K562 (cell line): ENCODE data around the gene CASKIN1. TPM values are rescaled to one million over a fixed set of nuclear protein-coding genes. Genes with fewer than 3 reads are reported as not detected.
A peak's percentile ranks its signal among the peaks of the same experiment; 100 is the strongest.

Source experiments
- CHCHD3 ChIP-seq: fragments of 250-450 bp; sonication (Bioruptor Pico); IDR thresholded peaks from 2 replicates; pipeline ENCODE4 v2.1.2; 2022; ENCODE audit warnings: mild to moderate bottlenecking
- CREB1 ChIP-seq, 2 experiments: sonication (generic) in 1 of 2; formaldehyde crosslinking in 1 of 2; IDR thresholded peaks; 2 replicates each; pipeline versions ENCODE4 v1.6.1 to v1.8.0; 2012 to 2022; ENCODE audit warnings: inconsistent platforms in 1 of 2, mild to moderate bottlenecking in 1 of 2, missing genetic modification reagents in 1 of 2, moderate library complexity in 1 of 2
- DIDO1 ChIP-seq: fragments of 450-650 bp; IDR thresholded peaks from 2 replicates; pipeline ENCODE4 v1.6.1; 2016; ENCODE audit warnings: low read depth, missing biosample characterization, missing genetic modification characterization
- E2F4 ChIP-seq: sonication (generic); formaldehyde crosslinking; IDR thresholded peaks from 2 replicates; pipeline ENCODE4 v1.8.0; 2022; ENCODE audit warnings: mild to moderate bottlenecking, low read depth, missing genetic modification reagents
- ELF4 ChIP-seq: fragments of 450-650 bp; formaldehyde crosslinking; IDR thresholded peaks from 2 replicates; pipeline ENCODE4 v1.4.0; 2022; ENCODE audit warnings: missing genetic modification characterization
- FOXJ2 ChIP-seq: fragments of 200-800 bp; sonication (Bioruptor generic); IDR thresholded peaks from 2 replicates; pipeline ENCODE4 v1.6.1; 2016; ENCODE audit warnings: missing genetic modification characterization, missing compliant biosample characterization
- L3MBTL2 ChIP-seq: fragments of 450-650 bp; IDR thresholded peaks from 2 replicates; pipeline ENCODE4 v1.6.1; 2016; ENCODE audit warnings: mild to moderate bottlenecking, moderate library complexity
- MCM2 ChIP-seq: fragments of 450-650 bp; IDR thresholded peaks from 2 replicates; pipeline ENCODE4 v1.6.1; 2017; ENCODE audit warnings: low read depth, mild to moderate bottlenecking
- NRF1 ChIP-seq, 2 experiments: fragments of 450-650 bp; IDR thresholded peaks in 1 of 2; conservative IDR thresholded peaks in 1 of 2; 2 replicates each; pipeline ENCODE4 v1.6.1; 2014; ENCODE audit warnings: mild to moderate bottlenecking in 2 of 2
- POLR2H ChIP-seq: IDR thresholded peaks from 2 replicates; pipeline ENCODE4 v1.6.1; 2016; ENCODE audit warnings: missing genetic modification characterization, low read depth, mild to moderate bottlenecking, control low read depth, missing compliant biosample characterization, moderate library complexity
- SAFB ChIP-seq: fragments of 200-400 bp; formaldehyde crosslinking; IDR thresholded peaks from 2 replicates; pipeline ENCODE4 v1.6.1; 2017; ENCODE audit warnings: low read depth, low read length, borderline replicate concordance
- SRF ChIP-seq, 2 experiments: fragments of 250-450, 450-650 bp in 1 of 2; sonication (Bioruptor Pico) in 1 of 2; sonication (generic) in 1 of 2; formaldehyde crosslinking; IDR thresholded peaks; 2 replicates each; pipeline versions ENCODE4 v1.5.0 to v1.5.1; 2020 to 2022; ENCODE audit warnings: mild to moderate bottlenecking in 1 of 2, missing genetic modification reagents in 1 of 2
- SRSF9 ChIP-seq: fragments of 200-400 bp; formaldehyde crosslinking; IDR thresholded peaks from 2 replicates; pipeline ENCODE4 v1.6.1; 2017; ENCODE audit warnings: low read depth, low read length, borderline replicate concordance
- TAF15 ChIP-seq: fragments of 200-400 bp; formaldehyde crosslinking; IDR thresholded peaks from 2 replicates; pipeline ENCODE4 v1.6.1; 2017; ENCODE audit warnings: mild to moderate bottlenecking, low read depth, low read length, moderate library complexity
- ZFP30 ChIP-seq: fragments of 250-450 bp; sonication (Bioruptor Pico); IDR thresholded peaks from 2 replicates; pipeline ENCODE4 v1.8.0; 2022; ENCODE audit warnings: moderate library complexity, mild to moderate bottlenecking, inconsistent platforms, borderline replicate concordance
- ZKSCAN3 ChIP-seq: fragments of 250-450 bp; sonication (Bioruptor Pico); IDR thresholded peaks from 2 replicates; pipeline ENCODE4 v1.4.0; 2020
- ZNF146 ChIP-seq: IDR thresholded peaks from one replicate; pipeline ENCODE4 v1.6.1; 2018; ENCODE audit warnings: missing compliant biosample characterization; ENCODE audit not compliant: unreplicated experiment
- ZNF436 ChIP-seq: fragments of 250-450, 450-650 bp; sonication (Bioruptor Pico); formaldehyde crosslinking; IDR thresholded peaks from 2 replicates; pipeline ENCODE4 v1.7.0; 2020; ENCODE audit warnings: mild to moderate bottlenecking
- ZNF445 ChIP-seq: fragments of 250-450 bp; sonication (Bioruptor Pico); IDR thresholded peaks from 2 replicates; pipeline ENCODE4 v1.4.0; 2020; ENCODE audit warnings: low read depth, mild to moderate bottlenecking, moderate library complexity
- ZNF584 ChIP-seq: fragments of 200-800 bp; sonication (Bioruptor generic); IDR thresholded peaks from 2 replicates; pipeline ENCODE4 v1.6.1; 2016; ENCODE audit warnings: low read depth, mild to moderate bottlenecking, missing genetic modification characterization, missing compliant biosample characterization
- polyA plus RNA-seq, 8 experiments: library from polyadenylated mRNA; depleted of rRNA in 4 of 8; stranded (reverse) in 5 of 8; unstranded in 3 of 8; fragments of >200 nt; fragmentation: Nextera tagmentation in 2 of 8; fragmentation: Illumina TruSeq in 1 of 8; extraction: Ambion mirVana in 2 of 8; extraction: Trizol in 1 of 8; gene quantifications; 2 replicates each; pipeline versions ENCODE4 v1.2.1 to v1.2.3, GENCODE V29; 2011 to 2014; ENCODE audit warnings: inconsistent platforms in 1 of 8, missing spikeins in 1 of 8
- total RNA-seq, 7 experiments: library from RNA; depleted of rRNA in 6 of 7; stranded (reverse); fragments of >200 nt in 6 of 7; fragmentation: Illumina TruSeq in 2 of 7; extraction: Trizol in 2 of 7; gene quantifications; 2 replicates each; pipeline versions ENCODE4 v1.2.1 to v1.2.3, GENCODE V29; 2011 to 2021; ENCODE audit warnings: low replicate concordance in 1 of 7
- TF ChIP-seq, protein P1 (sequence below), 3 experiments: fragments of 200-800 bp in 1 of 3; sonication (Bioruptor generic) in 1 of 3; sonication (generic) in 1 of 3; formaldehyde crosslinking in 1 of 3; IDR thresholded peaks; 2 replicates each; pipeline versions ENCODE4 v1.6.1 to v1.8.0; 2016 to 2022; ENCODE audit warnings: mild to moderate bottlenecking in 2 of 3, missing compliant biosample characterization in 2 of 3, missing genetic modification characterization in 2 of 3, missing genetic modification reagents in 1 of 3
- TF ChIP-seq, protein P2 (sequence below), 2 experiments: fragments of 450-650 bp; conservative IDR thresholded peaks; 2 replicates each; pipeline ENCODE4 v1.6.1; 2017; ENCODE audit warnings: mild to moderate bottlenecking in 2 of 2, moderate library complexity in 2 of 2
- TF ChIP-seq, protein P3 (sequence below): sonication (generic); formaldehyde crosslinking; IDR thresholded peaks from 2 replicates; pipeline ENCODE4 v1.8.0; 2022; ENCODE audit warnings: mild to moderate bottlenecking, missing genetic modification reagents
- TF ChIP-seq, protein P4 (sequence below): fragments of 450-650 bp; conservative IDR thresholded peaks from 2 replicates; pipeline ENCODE4 v1.6.1; 2016; ENCODE audit warnings: missing genetic modification characterization, low read depth, mild to moderate bottlenecking, missing compliant biosample characterization, moderate library complexity

Gene CASKIN1
- total and polyA plus RNA-seq, 9 of the 15 experiments (the other 6 are each of a cell fraction or from before 2014, with no cell fraction given) = 0.15 to 4.5 (median 1.5) TPM; not detected in 2

- no peak for TF ChIP-seq E2F4 (CRISPR knock-in tag)
- TF ChIP-seq MCM2 = no peak
- TF ChIP-seq TAF15 = no peak
- TF ChIP-seq, protein P1, sequence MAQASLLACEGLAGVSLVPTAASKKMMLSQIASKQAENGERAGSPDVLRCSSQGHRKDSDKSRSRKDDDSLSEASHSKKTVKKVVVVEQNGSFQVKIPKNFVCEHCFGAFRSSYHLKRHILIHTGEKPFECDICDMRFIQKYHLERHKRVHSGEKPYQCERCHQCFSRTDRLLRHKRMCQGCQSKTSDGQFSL (CRISPR knock-in tag; IDR thresholded peaks at IDR 0.05) = no peak
- TF ChIP-seq, protein P1 (tag; IDR thresholded peaks at IDR 0.05) = peak in 1 of 2 experiments; percentile 27; a peak in 1 of 4 replicates
- TF ChIP-seq ZNF146 (CRISPR knock-in tag) = no peak
- no peak for TF ChIP-seq ZNF436 (CRISPR knock-in tag)
- no peak for TF ChIP-seq FOXJ2 (tag)
- no peak for TF ChIP-seq ZNF445
- TF ChIP-seq L3MBTL2 = no peak; the same call in 1 of the 2 replicates
- TF ChIP-seq ZNF584 (CRISPR knock-in tag) = no peak
- TF ChIP-seq ZKSCAN3 (CRISPR knock-in tag) = no peak
- no peak for TF ChIP-seq CREB1 (IDR thresholded peaks at IDR 0.05)
- no peak for TF ChIP-seq CREB1 (CRISPR knock-in tag; IDR thresholded peaks at IDR 0.05)
- TF ChIP-seq, protein P2, sequence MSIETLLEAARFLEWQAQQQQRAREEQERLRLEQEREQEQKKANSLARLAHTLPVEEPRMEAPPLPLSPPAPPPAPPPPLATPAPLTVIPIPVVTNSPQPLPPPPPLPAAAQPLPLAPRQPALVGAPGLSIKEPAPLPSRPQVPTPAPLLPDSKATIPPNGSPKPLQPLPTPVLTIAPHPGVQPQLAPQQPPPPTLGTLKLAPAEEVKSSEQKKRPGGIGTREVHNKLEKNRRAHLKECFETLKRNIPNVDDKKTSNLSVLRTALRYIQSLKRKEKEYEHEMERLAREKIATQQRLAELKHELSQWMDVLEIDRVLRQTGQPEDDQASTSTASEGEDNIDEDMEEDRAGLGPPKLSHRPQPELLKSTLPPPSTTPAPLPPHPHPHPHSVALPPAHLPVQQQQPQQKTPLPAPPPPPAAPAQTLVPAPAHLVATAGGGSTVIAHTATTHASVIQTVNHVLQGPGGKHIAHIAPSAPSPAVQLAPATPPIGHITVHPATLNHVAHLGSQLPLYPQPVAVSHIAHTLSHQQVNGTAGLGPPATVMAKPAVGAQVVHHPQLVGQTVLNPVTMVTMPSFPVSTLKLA (conservative IDR thresholded peaks at IDR 0.05) = no peak
- TF ChIP-seq ZFP30 (CRISPR knock-in tag) = no peak
- TF ChIP-seq POLR2H (tag) = no peak
- TF ChIP-seq SRSF9 = no peak
- 0 out of 2 replicates have a peak, but pooled peaks have one; percentile 2 for TF ChIP-seq ELF4 (CRISPR knock-in tag)
- TF ChIP-seq, protein P3, sequence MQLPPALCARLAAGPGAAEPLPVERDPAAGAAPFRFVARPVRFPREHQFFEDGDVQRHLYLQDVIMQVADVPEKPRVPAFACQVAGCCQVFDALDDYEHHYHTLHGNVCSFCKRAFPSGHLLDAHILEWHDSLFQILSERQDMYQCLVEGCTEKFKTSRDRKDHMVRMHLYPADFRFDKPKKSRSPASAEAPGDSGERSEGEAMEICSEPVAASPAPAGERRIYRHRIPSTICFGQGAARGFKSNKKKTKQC = no peak
- TF ChIP-seq SRF (CRISPR knock-in tag; IDR thresholded peaks at IDR 0.05) = no peak
- TF ChIP-seq DIDO1 (tag) = no peak
- no peak for TF ChIP-seq CHCHD3 (CRISPR knock-in tag)
- TF ChIP-seq, protein P4, sequence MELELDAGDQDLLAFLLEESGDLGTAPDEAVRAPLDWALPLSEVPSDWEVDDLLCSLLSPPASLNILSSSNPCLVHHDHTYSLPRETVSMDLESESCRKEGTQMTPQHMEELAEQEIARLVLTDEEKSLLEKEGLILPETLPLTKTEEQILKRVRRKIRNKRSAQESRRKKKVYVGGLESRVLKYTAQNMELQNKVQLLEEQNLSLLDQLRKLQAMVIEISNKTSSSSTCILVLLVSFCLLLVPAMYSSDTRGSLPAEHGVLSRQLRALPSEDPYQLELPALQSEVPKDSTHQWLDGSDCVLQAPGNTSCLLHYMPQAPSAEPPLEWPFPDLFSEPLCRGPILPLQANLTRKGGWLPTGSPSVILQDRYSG (tag) = peak; percentile 73; the same call in 1 of the 2 replicates
- no peak for TF ChIP-seq SAFB
- TF ChIP-seq NRF1 (conservative IDR thresholded peaks at IDR 0.05 in 1 of 2, IDR thresholded peaks at IDR 0.05 in 1 of 2) = no peak
Measured at GRCh38 chr16:2205967-2206313, 9.5 kb upstream of the CASKIN1 start (continued).
